G401 (cell line): ENCODE measurements around the gene CD160. TPM values are rescaled to one million over a fixed set of nuclear protein-coding genes. Genes with fewer than 3 reads are reported as not detected.
"Not testable (repeated sequence)": the region's sequence is repeated elsewhere in the genome, so short reads cannot be mapped to it uniquely, and the experiment has no call there.

Experiments
- DNase-seq: peaks from one replicate; pipeline ENCODE4 v3.0.0-alpha.2; 2015; ENCODE audit warnings: low spot score
- in situ Hi-C: cut with HindIII; loops from 2 replicates; pipeline ENCODE4 v1.10.0; 2016; ENCODE audit warnings: low sequenced_read_pairs, mixed read lengths
- total RNA-seq: library from RNA; depleted of rRNA; stranded (reverse); fragments of >200 nt; shearing (Covaris generic); gene quantifications from 2 replicates; pipeline ENCODE4 v1.2.3, GENCODE V29; 2014; rRNA removed

The CD160 gene, protein sequence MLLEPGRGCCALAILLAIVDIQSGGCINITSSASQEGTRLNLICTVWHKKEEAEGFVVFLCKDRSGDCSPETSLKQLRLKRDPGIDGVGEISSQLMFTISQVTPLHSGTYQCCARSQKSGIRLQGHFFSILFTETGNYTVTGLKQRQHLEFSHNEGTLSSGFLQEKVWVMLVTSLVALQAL
- not detected in 2 replicates for total RNA-seq

- DNase-seq, result no peak
- in situ Hi-C loops, result no loop called here
Measured at GRCh38 chr1:145719230-145720079, at the start of gene CD160. Gene CD160, plus strand, starts transcription at chr1:145719499. Its CDS starts 8,829 bp downstream, at chr1:145728328.

DNA sequence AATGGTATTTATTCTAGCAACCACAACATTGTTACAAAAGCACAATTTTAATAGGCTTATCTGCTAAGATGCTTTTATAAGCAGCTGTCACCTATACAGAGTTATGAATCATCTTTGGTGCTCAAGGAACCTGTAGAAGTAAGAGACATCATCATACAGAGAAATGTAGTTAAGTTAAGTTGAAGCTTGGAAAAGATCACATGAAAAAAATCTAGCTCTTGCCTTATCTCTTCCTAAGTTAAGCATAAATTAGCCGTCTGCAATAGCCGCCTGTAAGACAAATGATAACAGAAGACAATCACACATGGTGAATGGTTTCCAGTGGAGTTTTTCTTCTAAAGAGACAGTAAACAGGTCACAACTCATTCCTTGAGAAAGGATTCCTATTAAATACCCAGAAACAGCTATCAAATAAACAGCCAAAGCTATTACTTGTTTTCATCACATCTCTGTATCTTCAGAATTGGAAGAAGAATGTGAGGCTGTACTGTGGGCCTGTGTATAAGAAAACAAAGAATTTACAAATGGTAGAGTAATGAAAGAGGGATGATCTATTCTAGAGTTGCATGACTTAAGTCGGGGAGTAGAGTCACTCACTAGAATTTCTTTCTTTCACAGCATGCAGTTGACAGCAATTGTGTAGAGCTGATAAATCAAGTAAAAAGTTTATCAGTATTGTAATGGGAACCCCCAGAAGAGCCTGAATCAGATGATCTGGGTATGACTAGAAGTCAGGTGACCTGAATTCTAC is 48.1 kb upstream of the CD160 start:
- in situ Hi-C loops, DNase-seq: not testable (repeated sequence)

DNA sequence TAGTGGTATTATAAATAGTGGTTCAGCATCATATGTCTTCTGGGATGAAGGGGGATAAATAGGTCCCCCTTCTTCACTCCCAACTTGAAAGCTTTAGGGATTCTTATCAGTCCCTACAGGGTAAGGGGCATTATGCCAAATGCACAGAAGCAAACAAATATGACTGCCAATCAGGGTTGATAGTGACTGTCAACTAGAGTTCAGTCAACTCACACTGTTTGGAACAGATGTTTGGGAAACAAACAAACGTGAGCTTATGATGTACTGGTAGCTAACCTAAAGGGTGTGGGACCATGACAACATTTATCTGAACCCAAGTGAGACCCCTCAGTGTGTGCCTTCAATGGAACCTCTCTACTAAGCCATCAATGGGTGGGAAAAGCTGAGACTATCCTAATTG is 46.1 kb upstream of the CD160 start:
- DNase-seq, in situ Hi-C loops: not testable (repeated sequence)

GRCh38 chr1:145684858-145685257 is 34.4 kb upstream of the CD160 start:
- DNase-seq, in situ Hi-C loops: not testable (repeated sequence)

GRCh38 chr1:145686078-145686477 is 33.2 kb upstream of the CD160 start:
- DNase-seq, in situ Hi-C loops: not testable (repeated sequence)

DNA sequence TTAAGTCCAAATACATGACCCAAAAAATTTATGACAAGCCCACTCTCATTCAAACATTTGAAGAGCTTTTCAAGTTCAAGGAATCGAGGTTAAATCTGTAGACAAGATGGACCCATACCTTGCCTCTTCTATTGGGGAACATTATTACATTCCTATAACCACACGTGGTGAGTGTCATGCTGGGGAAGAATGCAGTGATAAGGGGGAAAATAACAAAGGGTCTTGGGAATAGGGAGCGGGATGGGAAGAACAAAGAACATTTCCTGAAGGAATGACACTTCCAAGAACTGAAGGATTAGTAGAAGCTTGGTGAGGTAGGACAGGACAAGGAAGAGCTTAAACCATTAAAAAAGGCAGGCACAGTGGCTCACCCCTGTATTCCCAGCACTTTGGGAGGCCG is 31.0 kb upstream of the CD160 start:
- in situ Hi-C loops, result no loop called here
- no peak for DNase-seq

GRCh38 chr1:145688924-145689323 is 30.4 kb upstream of the CD160 start:
- in situ Hi-C loops, result no loop called here
- no peak for DNase-seq

DNA sequence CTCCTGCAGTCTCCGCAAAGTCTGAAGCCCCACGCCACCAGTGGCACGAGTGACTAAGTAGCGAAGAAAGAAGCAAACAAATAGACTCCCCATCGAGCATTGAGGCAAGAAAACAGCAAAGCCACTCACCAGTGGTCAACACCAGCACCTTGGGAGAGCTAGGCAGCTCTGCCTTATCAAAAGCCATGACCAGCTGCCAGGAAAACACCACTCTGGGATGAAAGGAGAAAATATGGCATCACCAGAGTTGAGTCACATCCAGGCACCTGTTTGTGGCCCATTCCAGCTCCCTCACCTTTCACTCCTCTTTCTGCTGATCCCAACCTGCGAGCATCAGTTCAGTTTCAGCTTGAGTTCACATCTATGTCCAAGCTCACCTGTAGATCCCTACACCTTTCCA is 29.4 kb upstream of the CD160 start:
- in situ Hi-C loops, result no loop called here
- no peak for DNase-seq

DNA sequence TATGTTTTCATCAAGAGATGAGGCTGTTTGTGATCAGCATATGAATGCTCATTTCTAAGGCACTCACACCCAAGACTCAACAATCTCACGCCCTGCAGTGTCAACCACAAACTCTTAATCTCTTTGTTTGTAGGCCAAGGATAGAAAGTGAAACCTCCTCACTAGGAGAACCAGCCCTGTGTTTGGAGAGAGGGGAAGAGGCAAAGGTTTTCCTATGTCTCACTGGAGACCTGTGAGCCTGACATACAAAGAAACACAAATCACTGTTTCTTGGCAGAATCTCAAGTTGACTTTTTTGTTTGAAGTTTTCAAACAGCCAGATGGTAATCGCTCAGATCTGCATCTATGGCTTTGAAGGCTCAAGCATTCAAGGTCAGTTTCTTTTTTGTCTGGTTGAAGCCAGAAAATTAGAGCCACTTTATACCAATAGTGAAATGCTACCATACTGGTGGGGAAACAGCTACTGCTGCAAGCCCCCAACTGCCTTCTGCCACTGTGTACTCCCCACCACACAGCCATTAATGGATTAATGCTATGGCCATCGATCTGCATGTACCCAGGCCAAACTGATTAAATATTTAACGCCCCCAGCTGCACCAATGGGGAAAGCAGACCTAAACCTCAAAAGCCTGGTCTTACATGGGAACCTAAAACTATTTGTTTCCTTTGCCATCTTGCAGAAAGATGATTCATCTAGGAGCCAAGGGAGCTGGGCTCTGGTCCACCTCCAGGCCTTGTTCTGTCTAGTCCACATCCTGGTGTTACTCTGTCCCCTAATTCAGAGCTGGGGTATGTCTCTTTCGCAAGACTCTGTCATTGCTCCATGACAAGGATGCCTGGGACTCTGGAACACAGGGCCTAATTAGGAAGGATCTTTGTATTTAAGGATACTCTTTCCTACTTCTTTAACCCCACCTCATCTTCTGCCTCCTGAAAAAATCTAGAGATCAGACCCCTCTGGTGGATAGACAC is 28.4 kb upstream of the CD160 start:
- in situ Hi-C loops, result no loop called here
- DNase-seq, result no peak

- in situ Hi-C loops, result no loop called here
- DNase-seq, result no peak
Measured at GRCh38 chr1:145692785-145693443, 26.4 kb upstream of the CD160 start.

DNA sequence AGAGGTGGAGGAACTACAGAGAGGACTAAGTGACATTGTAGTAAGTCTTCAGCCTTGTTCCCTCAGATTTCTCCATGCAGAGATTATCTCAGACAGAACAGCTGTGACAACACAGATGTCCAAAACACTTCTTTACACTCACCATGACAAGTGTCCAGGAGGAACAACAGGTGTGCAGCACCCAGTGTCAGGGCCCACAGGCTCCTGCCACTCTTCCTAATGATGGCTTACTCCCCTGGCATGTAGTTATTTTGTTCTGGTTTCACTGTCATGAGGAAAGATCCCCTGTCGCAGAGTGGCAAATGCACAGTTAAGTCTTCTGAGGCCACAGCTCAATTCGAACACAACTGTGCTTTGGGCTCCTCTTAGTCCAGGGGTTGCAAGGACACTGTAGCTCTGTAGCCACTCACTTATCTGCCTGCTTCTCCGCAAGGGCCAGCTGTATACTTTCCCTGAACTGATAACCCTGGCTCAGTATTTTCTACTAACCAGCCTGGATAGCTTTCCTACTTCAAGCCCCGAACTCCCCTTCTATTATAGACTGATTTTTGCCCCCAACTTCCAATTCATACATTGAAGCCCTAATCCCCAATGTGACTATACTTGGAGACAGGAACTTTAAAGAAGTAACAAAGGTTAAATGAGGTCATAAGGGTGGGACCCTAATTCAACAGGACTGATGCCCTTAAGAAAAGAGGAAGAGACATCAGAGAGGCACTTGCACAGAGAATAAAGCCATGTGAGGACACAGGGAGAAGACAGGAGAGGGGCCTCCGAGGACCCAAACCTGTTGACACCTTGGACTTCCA is 23.3 kb upstream of the CD160 start:
- in situ Hi-C loops, result no loop called here
- no peak for DNase-seq

DNA sequence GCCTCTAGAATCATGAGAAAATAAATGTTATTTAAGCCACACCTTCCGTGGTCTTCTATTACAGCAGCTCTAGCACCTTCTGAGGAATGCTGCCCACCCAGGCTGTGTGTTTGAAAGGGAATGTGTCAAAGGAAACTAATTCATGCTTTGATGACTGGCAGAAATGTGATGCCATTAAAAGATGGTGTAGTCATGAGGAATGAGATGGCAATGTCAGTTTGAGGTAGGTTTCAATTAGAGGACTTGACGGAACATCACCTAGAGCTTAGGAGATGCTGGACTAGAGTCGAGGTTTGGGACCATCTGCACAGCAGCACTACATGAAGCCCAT is 22.7 kb upstream of the CD160 start:
- DNase-seq, result no peak
- in situ Hi-C loops, result no loop called here

- in situ Hi-C loops, result no loop called here
- DNase-seq, result no peak
Measured at GRCh38 chr1:145701306-145701862, 17.9 kb upstream of the CD160 start.

GRCh38 chr1:145702052-145702451 is 17.2 kb upstream of the CD160 start:
- DNase-seq, result no peak
- in situ Hi-C loops, result no loop called here

- no peak for DNase-seq
- in situ Hi-C loops, result no loop called here
Measured at GRCh38 chr1:145702826-145703225, 16.5 kb upstream of the CD160 start.

- DNase-seq, result no peak
- in situ Hi-C loops, result no loop called here
Measured at GRCh38 chr1:145705622-145706021, 13.7 kb upstream of the CD160 start.

DNA sequence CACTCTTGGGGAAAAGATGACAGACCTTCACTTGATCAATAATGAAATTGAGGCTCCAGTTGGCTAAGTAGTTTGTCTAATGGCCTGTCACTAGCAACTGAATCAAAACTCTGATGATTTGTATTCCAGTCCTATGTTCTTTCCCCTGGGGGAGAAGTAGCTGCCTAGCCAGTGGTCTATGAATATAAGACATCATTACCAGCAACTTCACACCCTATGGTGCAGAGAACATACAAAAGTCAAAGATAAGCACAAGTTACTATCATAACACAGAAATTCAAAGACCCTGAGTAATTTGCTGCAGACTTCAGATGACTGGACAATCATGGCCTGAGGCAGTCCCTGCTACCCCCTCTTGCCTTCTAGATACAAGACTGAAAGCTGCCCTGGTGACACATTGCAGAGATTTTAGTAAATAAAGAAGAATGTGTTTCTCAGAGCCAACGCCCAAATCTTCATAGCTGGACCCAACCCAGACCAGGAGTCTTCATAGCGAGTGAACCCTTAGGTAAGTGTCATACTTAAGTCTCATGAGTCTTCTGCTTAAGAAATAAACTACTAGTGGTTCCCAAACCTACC is 13.1 kb upstream of the CD160 start:
- no peak for DNase-seq
- in situ Hi-C loops, result no loop called here
